Muscle layer of duodenum (tissue), 2 donors: ENCODE measurements around the gene VN1R5.
"Not testable (repeated sequence)": the region's sequence is repeated elsewhere in the genome, so short reads cannot be mapped to it uniquely, and the experiment has no call there.

Experiments used
- H3K27ac ChIP-seq: one replicate; pipeline ENCODE4 v1.7.0; 2013; ENCODE audit warnings: mild to moderate bottlenecking, low read length
- H3K27me3 ChIP-seq: one replicate; pipeline ENCODE4 v1.7.0; 2013; ENCODE audit warnings: low read depth, mild to moderate bottlenecking, control low read depth, low read length
- H3K36me3 ChIP-seq, 2 donors: one replicate each; pipeline ENCODE4 v1.7.0; 2013; ENCODE audit warnings: low read length in 2 of 2, control low read depth in 1 of 2, mild to moderate bottlenecking in 1 of 2; ENCODE audit not compliant: insufficient read depth in 2 of 2, control insufficient read depth in 1 of 2
- H3K4me1 ChIP-seq, 2 donors: one replicate each; pipeline ENCODE4 v1.7.0; 2013; ENCODE audit warnings: low read length in 2 of 2, mild to moderate bottlenecking in 2 of 2, control low read depth in 1 of 2, moderate library complexity in 1 of 2; ENCODE audit not compliant: insufficient read depth in 2 of 2, control insufficient read depth in 1 of 2
- H3K4me3 ChIP-seq, 2 donors: one replicate each; pipeline ENCODE4 v1.7.0; 2013; ENCODE audit warnings: low read length in 2 of 2, low read depth in 1 of 2, mild to moderate bottlenecking in 1 of 2
- H3K9me3 ChIP-seq, 2 donors: one replicate each; pipeline ENCODE4 v1.7.0; 2013; ENCODE audit warnings: low read length in 2 of 2, control low read depth in 1 of 2, mild to moderate bottlenecking in 1 of 2; ENCODE audit not compliant: control insufficient read depth in 1 of 2
- donor health status: healthy.

Gene VN1R5

DNA sequence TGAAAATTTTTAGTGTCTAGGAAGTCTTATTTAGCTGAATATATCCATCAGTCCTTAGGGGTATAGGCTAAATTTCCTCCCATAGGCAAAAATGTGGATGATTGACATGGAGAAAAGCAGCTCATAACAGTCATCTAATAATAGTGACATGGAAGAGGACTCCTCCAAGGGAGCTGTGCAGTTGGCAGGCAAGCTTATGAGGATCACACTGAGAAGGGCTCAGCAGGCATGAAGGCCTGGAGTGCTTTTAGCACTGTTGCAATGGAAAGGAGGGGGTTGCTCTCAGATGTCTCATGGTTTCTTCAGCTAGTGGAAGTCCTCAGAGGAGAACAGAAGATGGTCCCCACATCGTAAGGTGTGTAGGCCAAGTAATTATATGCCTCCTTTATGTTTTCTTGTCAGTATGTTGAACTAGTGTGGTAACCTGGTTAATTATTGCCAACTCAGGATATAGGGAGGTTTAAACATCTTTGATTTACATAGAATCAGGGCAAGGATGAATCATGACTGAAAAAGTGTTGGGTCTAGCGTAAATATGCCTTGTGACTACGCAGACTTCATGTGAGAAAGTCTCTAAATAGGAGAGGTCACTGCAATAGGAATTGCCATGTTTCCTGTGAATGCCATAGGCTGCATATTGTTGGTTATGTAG is 18.9 kb downstream of the VN1R5 start:
- Histone ChIP-seq H3K27ac (no peak overlapping the region), H3K4me3 (no peak overlapping the region), H3K36me3 (no peaks in the 10 kb centered on the region), H3K4me1 (no peaks in the 10 kb centered on the region), H3K27me3 (no peaks in the 10 kb centered on the region), H3K9me3 (peaks cover 0 to 4% of the 10 kb centered on the region in 2 donors)

DNA sequence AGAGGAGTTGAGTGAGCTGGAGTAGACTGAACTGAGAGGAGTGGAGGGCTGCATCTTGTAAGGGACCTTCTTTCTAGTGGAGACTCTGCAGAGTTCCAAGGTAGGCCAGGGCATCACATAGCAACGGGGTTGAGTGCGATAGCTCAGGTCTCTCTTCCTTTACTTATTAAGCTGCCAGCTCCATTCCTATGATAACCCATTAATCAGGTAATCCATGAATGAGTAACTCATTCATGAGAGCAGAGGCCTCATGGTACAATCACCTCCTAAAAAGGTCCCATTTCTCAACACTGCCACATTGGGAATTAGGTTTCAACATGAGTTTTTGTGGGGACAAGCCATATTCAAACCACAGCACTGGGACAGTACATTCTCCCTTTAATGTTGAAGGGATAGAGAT is 21.3 kb downstream of the VN1R5 start:
- Histone ChIP-seq H3K27ac (no peak overlapping the region), H3K9me3 (no peaks in the 10 kb centered on the region), H3K27me3 (no peaks in the 10 kb centered on the region), H3K4me1 (no peaks in the 10 kb centered on the region), H3K36me3 (no peaks in the 10 kb centered on the region), H3K4me3 (no peak overlapping the region)

GRCh38 chr1:247281001-247281574 is 25.2 kb downstream of the VN1R5 start:
- peaks cover 0 to 2% of the 10 kb centered on the region in 2 donors for H3K9me3 ChIP-seq
- H3K4me3 ChIP-seq = no peak overlapping the region
- no peak overlapping the region for H3K27ac ChIP-seq
- no peaks in the 10 kb centered on the region for H3K27me3 ChIP-seq
- no peaks in the 10 kb centered on the region for H3K4me1 ChIP-seq
- no peaks in the 10 kb centered on the region for H3K36me3 ChIP-seq

GRCh38 chr1:247286134-247286670 is 30.3 kb downstream of the VN1R5 start:
- Histone ChIP-seq H3K4me1 (no peaks in the 10 kb centered on the region), H3K27me3 (no peaks in the 10 kb centered on the region), H3K27ac (no peak overlapping the region), H3K9me3 (peaks cover 0 to 5% of the 10 kb centered on the region in 2 donors), H3K36me3 (no peaks in the 10 kb centered on the region), H3K4me3 (no peak overlapping the region)

DNA sequence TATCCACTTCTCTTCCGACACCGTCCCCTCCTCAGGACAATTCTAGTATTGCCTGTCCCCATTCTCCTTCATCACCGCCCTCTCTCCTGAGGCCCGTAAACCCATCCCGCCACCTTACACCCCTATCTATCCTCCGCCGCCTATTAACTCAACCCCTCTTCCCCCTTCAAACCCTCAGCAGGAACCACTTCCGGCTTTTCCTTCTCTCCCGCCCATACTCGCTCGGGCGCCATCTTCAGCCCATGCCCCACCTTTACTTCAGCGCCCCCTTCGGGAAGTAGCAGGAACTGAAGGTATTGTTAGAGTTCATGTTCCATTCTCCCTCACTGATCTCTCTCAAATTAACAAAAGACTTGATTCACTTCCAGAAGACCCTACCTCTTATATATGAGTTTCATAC is 31.6 kb downstream of the VN1R5 start:
- H3K9me3 ChIP-seq = peaks cover 0 to 5% of the 10 kb centered on the region in 2 donors
- no peaks in the 10 kb centered on the region for H3K36me3 ChIP-seq
- no peak overlapping the region for H3K27ac ChIP-seq
- no peaks in the 10 kb centered on the region for H3K4me1 ChIP-seq
- H3K27me3 ChIP-seq = no peaks in the 10 kb centered on the region
- no peak overlapping the region for H3K4me3 ChIP-seq

- Histone ChIP-seq H3K27me3 (no peaks in the 10 kb centered on the region), H3K36me3 (no peaks in the 10 kb centered on the region), H3K4me3 (no peak overlapping the region), H3K4me1 (no peaks in the 10 kb centered on the region), H3K27ac (no peak overlapping the region), H3K9me3 (peaks cover 0 to 5% of the 10 kb centered on the region in 2 donors)
Observed at GRCh38 chr1:247288341-247288740, 32.5 kb downstream of the VN1R5 start.

GRCh38 chr1:247289274-247289892 is 33.5 kb downstream of the VN1R5 start:
- H3K36me3 ChIP-seq, H3K9me3 ChIP-seq, H3K27ac ChIP-seq, H3K27me3 ChIP-seq, H3K4me3 ChIP-seq, H3K4me1 ChIP-seq: not testable (repeated sequence)

DNA sequence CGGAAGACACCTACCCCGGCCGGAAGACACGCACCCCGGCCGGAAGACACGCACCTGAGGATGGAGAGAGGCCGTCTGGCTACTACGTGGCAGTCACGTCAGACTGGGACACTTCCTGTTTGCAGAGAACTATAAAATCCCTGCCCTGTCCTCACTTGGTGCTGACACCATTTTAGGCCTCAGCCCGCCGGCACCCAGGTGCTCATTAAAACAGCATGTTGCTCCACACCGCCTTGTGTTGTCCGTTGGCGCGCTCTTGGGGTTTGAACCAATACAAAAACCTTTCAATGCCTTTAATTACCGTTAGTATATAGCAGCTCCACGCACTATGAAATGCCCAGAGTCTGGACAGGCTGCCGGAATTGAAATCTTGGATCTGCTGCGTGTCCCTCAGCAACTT is 34.7 kb downstream of the VN1R5 start:
- Histone ChIP-seq H3K36me3 (no peaks in the 10 kb centered on the region), H3K9me3 (peaks cover 0 to 5% of the 10 kb centered on the region in 2 donors), H3K4me1 (no peaks in the 10 kb centered on the region), H3K27me3 (no peaks in the 10 kb centered on the region), H3K27ac (no peak overlapping the region), H3K4me3 (no peak overlapping the region)

DNA sequence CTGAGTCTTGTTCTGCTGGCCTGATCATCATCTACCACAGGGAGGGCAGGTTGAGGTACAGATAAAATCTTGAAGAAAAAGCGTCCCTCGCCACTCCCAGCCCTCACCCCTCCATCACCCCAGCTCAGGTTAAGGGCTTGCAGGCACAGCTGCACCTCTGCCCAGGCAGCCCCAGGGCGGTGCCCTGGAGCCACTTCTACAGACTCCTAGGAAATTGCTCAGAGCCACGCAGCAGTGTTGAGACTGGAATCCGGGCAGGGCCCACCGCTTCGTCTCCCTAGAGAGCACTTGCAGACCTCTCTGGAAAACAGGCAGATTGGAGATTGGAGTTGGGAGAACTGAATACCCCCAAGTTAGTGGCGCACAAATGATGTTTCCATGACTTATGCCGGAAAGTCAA is 35.3 kb downstream of the VN1R5 start:
- no peaks in the 10 kb centered on the region for H3K36me3 ChIP-seq
- no peaks in the 10 kb centered on the region for H3K27me3 ChIP-seq
- H3K4me3 ChIP-seq = no peak overlapping the region
- no peak overlapping the region for H3K27ac ChIP-seq
- H3K4me1 ChIP-seq = no peaks in the 10 kb centered on the region
- H3K9me3 ChIP-seq = peaks cover 0 to 3% of the 10 kb centered on the region in 2 donors

GRCh38 chr1:247291833-247292561 is 36.1 kb downstream of the VN1R5 start:
- no peak overlapping the region for H3K4me3 ChIP-seq
- H3K36me3 ChIP-seq = no peaks in the 10 kb centered on the region
- H3K9me3 ChIP-seq = no peaks in the 10 kb centered on the region
- H3K27ac ChIP-seq = no peak overlapping the region
- H3K27me3 ChIP-seq = no peaks in the 10 kb centered on the region
- no peaks in the 10 kb centered on the region for H3K4me1 ChIP-seq

DNA sequence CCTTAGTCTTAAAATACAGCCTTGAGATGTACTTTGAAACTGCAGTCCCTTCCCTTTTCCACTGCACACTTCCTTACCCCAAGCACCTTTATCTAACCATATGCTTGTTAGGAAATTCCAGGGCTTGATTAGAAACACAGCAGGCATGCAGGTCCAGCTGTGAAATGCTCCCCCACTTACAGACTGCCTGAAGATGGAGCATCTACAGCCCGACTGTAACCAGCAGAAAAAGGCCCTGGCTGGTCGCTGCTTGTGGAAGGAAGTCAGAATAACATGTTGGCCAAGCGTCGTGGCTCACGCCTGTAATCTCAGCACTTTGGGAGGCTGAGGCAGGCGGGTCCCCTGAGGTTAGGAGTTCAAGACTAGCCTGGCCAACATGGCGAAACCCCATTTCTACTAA is 37.2 kb downstream of the VN1R5 start:
- no peaks in the 10 kb centered on the region for H3K27me3 ChIP-seq
- no peaks in the 10 kb centered on the region for H3K4me1 ChIP-seq
- no peak overlapping the region for H3K4me3 ChIP-seq
- H3K9me3 ChIP-seq = no peaks in the 10 kb centered on the region
- H3K27ac ChIP-seq = no peak overlapping the region
- no peaks in the 10 kb centered on the region for H3K36me3 ChIP-seq
